ENCODE data around the gene HNF4A. TPM values are rescaled to one million over a fixed set of nuclear protein-coding genes. Genes with fewer than 3 reads are reported as not detected.

HNF4A gene
- total and polyA plus RNA-seq, 2 of the 13 experiments (the other 11 are each of a cell fraction or from before 2014, with no cell fraction given) = 80.9 to 169 TPM

GRCh38 chr20:44435630-44436335 is 80.3 kb downstream of the HNF4A start (continued):
- TF ChIP-seq THAP9 (CRISPR knock-in tag; IDR thresholded peaks at IDR 0.05; ENCODE audit: borderline replicate concordance) = peak; percentile 100
- no peak for TF ChIP-seq GABPA (IDR thresholded peaks at IDR 0.05; ENCODE audit: low read depth, low read length)
- 0 out of 2 replicates have a peak, but pooled peaks have one; percentile 31 for TF ChIP-seq GABPA (CRISPR knock-in tag; IDR thresholded peaks at IDR 0.05; ENCODE audit: low read depth)
- no peak for TF ChIP-seq ATF7 (IDR thresholded peaks at IDR 0.05)
- TF ChIP-seq ATF7 (CRISPR knock-in tag; IDR thresholded peaks at IDR 0.05) = no peak
- peak; percentile 77 for TF ChIP-seq ARID3A (IDR thresholded peaks at IDR 0.05; ENCODE audit: low read depth, low read length)
- 0 out of 2 replicates have a peak, but pooled peaks have one; percentile 1 for TF ChIP-seq ZNF121 (CRISPR knock-in tag; IDR thresholded peaks at IDR 0.05)
- peak; percentile 53; the same call in 1 of the 2 replicates for TF ChIP-seq ZNF44 (CRISPR knock-in tag; IDR thresholded peaks at IDR 0.05)
- TF ChIP-seq ZNF362 (CRISPR knock-in tag; IDR thresholded peaks at IDR 0.05; ENCODE audit: borderline replicate concordance) = peak; percentile 25; the same call in 1 of the 2 replicates
- 0 out of 2 replicates have a peak, but pooled peaks have one; percentile 30 for TF ChIP-seq NCOA1 (CRISPR knock-in tag; IDR thresholded peaks at IDR 0.05)
